Activated CD8-positive, alpha-beta memory T cell treated with anti-CD3 and anti-CD28 coated beads, Interleukin-2, amount 50 U/mL, for 1 hour (primary cell): ENCODE measurements around the gene ACAT1.
"Not testable (repeated sequence)": the region's sequence is repeated elsewhere in the genome, so short reads cannot be mapped to it uniquely, and the experiment has no call there.

Experiments used
- DNase-seq: peaks from one replicate; pipeline ENCODE4 v3.0.0-alpha.2; 2020; ENCODE audit errors: extremely low read depth

ACAT1 gene

GRCh38 chr11:108121274-108122155, at the start of gene ACAT1:
Gene ACAT1, plus strand, starts transcription at chr11:108121567. Its CDS starts 40 bp downstream, at chr11:108121607.
- peak; percentile 79 for DNase-seq

GRCh38 chr11:108084811-108085210, 36.6 kb upstream of the ACAT1 start:
- DNase-seq, result no peak

GRCh38 chr11:108085672-108086071, 35.7 kb upstream of the ACAT1 start:
- DNase-seq, result no peak

- DNase-seq, result no peak
Measured at GRCh38 chr11:108092134-108092533, 29.2 kb upstream of the ACAT1 start.

- DNase-seq, result no peak
Measured at GRCh38 chr11:108093128-108093904, 28.1 kb upstream of the ACAT1 start.

- no peak for DNase-seq
Measured at GRCh38 chr11:108097179-108097578, 24.2 kb upstream of the ACAT1 start.

- DNase-seq, result no peak
Measured at GRCh38 chr11:108101090-108101775, 20.1 kb upstream of the ACAT1 start.

- DNase-seq, result no peak
Measured at GRCh38 chr11:108111126-108111525, 10.2 kb upstream of the ACAT1 start.

- no peak for DNase-seq
Measured at GRCh38 chr11:108112057-108112456, 9.3 kb upstream of the ACAT1 start.

- no peak for DNase-seq
Measured at GRCh38 chr11:108115500-108116140, 5.7 kb upstream of the ACAT1 start.

GRCh38 chr11:108117746-108118371, 3.5 kb upstream of the ACAT1 start:
- no peak for DNase-seq

- not testable (repeated sequence) for DNase-seq
Measured at GRCh38 chr11:108120936-108121273, 462 bp upstream of the ACAT1 start.

- DNase-seq, result no peak
Measured at GRCh38 chr11:108122166-108122628, 830 bp downstream of the ACAT1 start.

GRCh38 chr11:108125096-108125495, 3.7 kb downstream of the ACAT1 start:
- no peak for DNase-seq

- no peak for DNase-seq
Measured at GRCh38 chr11:108128772-108129171, 7.4 kb downstream of the ACAT1 start.

GRCh38 chr11:108131993-108132392, 10.6 kb downstream of the ACAT1 start:
- DNase-seq, result no peak

- DNase-seq, result not testable (repeated sequence)
Measured at GRCh38 chr11:108132993-108133538, 11.7 kb downstream of the ACAT1 start.

- DNase-seq, result no peak
Measured at GRCh38 chr11:108135845-108136544, 14.6 kb downstream of the ACAT1 start.

- DNase-seq, result no peak
Measured at GRCh38 chr11:108137212-108137611, 15.8 kb downstream of the ACAT1 start.

- DNase-seq, result no peak
Measured at GRCh38 chr11:108142304-108142703, 20.9 kb downstream of the ACAT1 start.
